Mesangial cell (primary cell): ENCODE measurements around the gene SWI5. TPM values are rescaled to one million over a fixed set of nuclear protein-coding genes. Genes with fewer than 3 reads are reported as not detected.

Source experiments
- total RNA-seq: library from RNA; depleted of rRNA; stranded (reverse); fragments of >200 nt; gene quantifications from 2 replicates; pipeline ENCODE4 v1.2.3, GENCODE V29; 2015

The SWI5 gene
- total RNA-seq, result 48.6 and 66.6 TPM in 2 replicates

DNA sequence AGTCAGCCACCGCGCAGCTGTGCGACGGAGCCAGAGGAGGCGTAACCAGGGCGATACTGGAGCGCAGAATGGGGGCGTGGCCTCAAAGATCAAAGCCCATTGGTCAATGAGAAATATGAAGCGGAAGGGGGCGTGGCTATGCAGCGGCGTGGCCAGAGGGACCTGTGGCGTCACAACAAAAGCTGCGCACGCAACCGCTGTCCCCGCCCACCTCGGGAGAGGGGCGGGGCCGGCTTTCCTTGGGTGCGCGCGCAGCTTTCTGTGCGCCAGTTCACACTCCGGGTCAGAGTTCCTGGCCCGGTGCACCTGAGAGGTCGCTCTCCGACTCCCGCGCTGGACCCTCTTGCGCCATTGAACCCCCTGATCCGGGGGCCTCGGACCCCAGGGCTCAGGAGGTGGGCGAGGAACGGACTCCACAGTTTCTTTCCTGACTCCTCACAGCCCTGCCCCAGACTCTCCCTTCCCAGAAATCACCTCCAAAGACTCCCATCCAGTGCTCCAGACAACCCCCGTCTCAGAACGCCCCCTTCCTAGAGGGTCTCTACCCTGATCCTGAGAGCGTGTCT, at the start of gene SWI5:
Gene SWI5, plus strand, starts transcription at position 269 of the 566 bp plus-strand sequence.

DNA sequence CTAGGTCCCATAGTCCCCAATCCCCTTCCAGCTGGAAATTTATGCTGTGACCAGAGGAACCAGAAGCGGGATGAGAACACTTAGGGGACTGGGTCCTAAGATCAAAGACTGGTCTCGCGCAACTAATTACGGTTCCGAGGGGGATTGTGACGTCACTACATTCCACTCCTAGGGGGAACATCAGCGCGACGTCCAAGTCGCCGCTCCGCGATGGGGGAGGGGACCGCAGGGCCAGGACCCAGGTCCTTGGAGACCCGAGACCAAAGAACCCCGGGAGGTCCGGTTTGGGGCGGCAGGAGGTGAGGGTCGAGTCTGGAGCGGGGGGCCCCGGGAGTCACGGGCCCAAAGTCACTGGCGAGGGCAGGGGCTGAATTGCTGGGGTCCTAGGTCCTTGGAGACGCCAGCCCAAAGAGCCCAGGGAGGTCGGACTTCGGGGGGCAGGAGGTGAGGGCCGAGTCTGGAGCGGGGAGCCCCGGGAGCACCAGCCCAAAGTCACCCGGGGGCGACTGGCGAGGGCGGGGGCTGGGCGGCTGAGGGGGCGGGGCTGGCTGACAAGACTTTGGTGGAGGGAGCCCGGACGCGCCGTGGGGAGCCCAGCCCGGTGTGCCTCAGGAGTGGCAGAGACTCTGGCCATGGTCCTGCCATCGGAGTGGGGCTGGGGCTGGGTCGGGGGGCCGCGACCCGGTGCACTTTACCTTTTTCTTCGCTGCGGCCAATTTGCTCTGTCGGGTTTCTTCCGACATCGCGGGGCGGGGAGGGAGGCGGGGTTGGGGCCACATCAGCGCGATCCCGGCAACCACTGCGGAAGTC, 673 bp upstream of the SWI5 start, which contains the start of gene GOLGA2:
Gene GOLGA2, minus strand, starts transcription at position 810 of the 810 bp plus-strand sequence. Its CDS starts 31 bp downstream, at position 779.

DNA sequence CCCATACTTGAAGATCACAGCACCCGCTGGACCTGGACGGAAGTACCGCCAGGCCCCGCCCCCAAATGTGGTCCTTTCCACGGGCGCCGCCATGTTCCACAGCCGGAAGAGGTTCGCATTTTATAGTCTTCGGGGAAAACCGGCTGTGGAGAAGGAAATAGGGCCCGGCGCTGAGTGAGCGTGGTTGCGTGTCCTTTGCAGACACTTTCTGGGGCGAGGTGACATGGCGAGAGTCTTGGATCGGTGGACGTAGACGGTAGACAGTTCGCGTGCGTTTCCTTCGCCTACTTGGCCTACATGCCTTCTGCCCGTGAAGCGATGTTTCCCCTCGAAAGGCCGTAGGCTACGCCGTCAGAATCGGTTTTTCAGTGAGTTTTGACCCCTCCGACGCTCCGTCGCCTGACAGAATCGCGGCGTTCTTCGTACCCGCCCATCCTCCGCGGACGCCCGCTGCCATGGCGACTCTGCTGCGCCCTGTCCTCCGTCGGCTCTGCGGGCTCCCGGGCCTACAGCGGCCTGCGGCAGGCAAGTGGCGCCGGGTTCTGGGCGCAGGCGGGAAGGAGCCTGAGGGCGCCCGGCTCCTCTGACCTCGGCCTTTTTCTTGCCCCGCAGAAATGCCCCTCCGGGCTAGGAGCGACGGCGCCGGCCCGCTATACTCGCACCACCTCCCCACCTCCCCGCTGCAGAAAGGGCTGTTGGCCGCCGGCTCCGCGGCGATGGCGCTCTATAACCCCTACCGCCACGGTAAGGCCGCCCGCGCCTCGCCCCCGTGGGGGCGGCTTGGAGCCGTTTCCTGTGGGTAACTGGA, 46.5 kb downstream of the SWI5 start, which contains the start of the genes COQ4 and TRUB2:
Gene COQ4, plus strand, starts transcription at position 436 of the 808 bp plus-strand sequence. Its CDS starts 20 bp downstream, at position 456.
Gene TRUB2, minus strand, starts transcription at position 44 of the 808 bp plus-strand sequence. Its CDS starts 39 bp downstream, at position 5.

Other genes starting within 250 kb of the SWI5 start
- gene NAIF1, start 209.0 kb upstream of the SWI5 start, total RNA-seq, result 8.3 and 8.5 TPM in 2 replicates
- gene SLC25A25, start 208.0 kb upstream of the SWI5 start, total RNA-seq, result 9.8 TPM in 2 replicates
- gene PTGES2, start 148.5 kb upstream of the SWI5 start, total RNA-seq, result 84.0 and 100 TPM in 2 replicates
- gene LCN2, start 126.8 kb upstream of the SWI5 start, total RNA-seq, result 1.9 TPM in 1 of 2 replicates, not detected in the other
- 177 and 374 TPM in 2 replicates for gene BBLN, start 116.0 kb upstream of the SWI5 start, total RNA-seq
- 67.0 and 90.5 TPM in 2 replicates for gene CIZ1, start 84.7 kb upstream of the SWI5 start, total RNA-seq
- gene DNM1, start 72.9 kb upstream of the SWI5 start, total RNA-seq, result 44.2 and 131 TPM in 2 replicates
- 41.7 and 62.4 TPM in 2 replicates for gene GOLGA2, start 269 bp upstream of the SWI5 start, total RNA-seq
- 16.6 and 17.2 TPM in 2 replicates for gene TRUB2, start 46.2 kb downstream of the SWI5 start, total RNA-seq
- 61.1 and 63.0 TPM in 2 replicates for gene COQ4, start 46.6 kb downstream of the SWI5 start, total RNA-seq
- gene SLC27A4, start 64.3 kb downstream of the SWI5 start, total RNA-seq, result 36.3 and 48.2 TPM in 2 replicates
- 47.9 and 55.2 TPM in 2 replicates for gene URM1, start 95.1 kb downstream of the SWI5 start, total RNA-seq
- 91.9 and 147 TPM in 2 replicates for gene CERCAM, start 144.6 kb downstream of the SWI5 start, total RNA-seq
- gene ODF2, start 179.7 kb downstream of the SWI5 start, total RNA-seq, result 12.2 and 33.9 TPM in 2 replicates
- gene GLE1, start 228.4 kb downstream of the SWI5 start, total RNA-seq, result 18.5 and 20.9 TPM in 2 replicates